Psoas muscle (tissue), 8 donors: Measurements from ENCODE around the gene MAP7. TPM values are rescaled to one million over a fixed set of nuclear protein-coding genes. Genes with fewer than 3 reads are reported as not detected.

Source experiments
- ATAC-seq, 4 donors: fragments of 200-7000 bp; cut with Tn5 transposase; one replicate each; pipeline ENCODE4 v1.9.1; 2020; ENCODE audit warnings: moderate library complexity in 3 of 4, mild to moderate bottlenecking in 2 of 4
- DNase-seq, 2 donors: peaks; one replicate each; pipeline ENCODE4 v3.0.0-alpha.2; 2020
- H3K27ac ChIP-seq: fragments of 200-600 bp; one replicate; pipeline ENCODE4 v1.8.0; 2022
- H3K27me3 ChIP-seq, 3 donors: fragments of 200-600 bp in 1 of 3; one replicate each; pipeline versions ENCODE4 v1.6.1 to v1.8.0; 2013 to 2022; ENCODE audit warnings: low read length in 2 of 3, mild to moderate bottlenecking in 2 of 3, moderate library complexity in 1 of 3; ENCODE audit not compliant: insufficient read depth in 3 of 3
- H3K36me3 ChIP-seq, 2 donors: fragments of 200-600 bp in 1 of 2; one replicate each; pipeline versions ENCODE4 v1.6.1 to v1.8.0; 2013 to 2022; ENCODE audit warnings: low read depth in 1 of 2, mild to moderate bottlenecking in 1 of 2, moderate library complexity in 1 of 2; ENCODE audit not compliant: insufficient read depth in 1 of 2
- H3K4me1 ChIP-seq: fragments of 200-600 bp; one replicate; pipeline ENCODE4 v1.8.0; 2022
- H3K4me3 ChIP-seq: fragments of 200-600 bp; one replicate; pipeline ENCODE4 v1.8.0; 2022; ENCODE audit warnings: mild to moderate bottlenecking
- H3K9me3 ChIP-seq: fragments of 200-600 bp; one replicate; pipeline ENCODE4 v1.8.0; 2022
- WGBS, 3 donors: extraction: QIAGEN DNeasy Blood & Tissue Kit; methylation state at CpG; one replicate each; pipeline versions ENCODE4 v1.1.6 to v1.1.7; 2013; 5-methylcytosine and 5-hydroxymethylcytosine counted together
- intact Hi-C, 2 donors: fragments of 100-400 bp; cut with DNase I; formaldehyde crosslinking; loops; one replicate each; pipeline versions ENCODE4 v1.11.0 to v1.14.2; 2022
- polyA plus RNA-seq, 3 donors: library from polyadenylated mRNA; stranded (reverse); fragments of 200-250 nt; gene quantifications; one replicate each; pipeline ENCODE4 v1.2.3, GENCODE V29; 2013
- total RNA-seq, 4 donors: library from RNA; stranded (reverse); fragmentation: NEBNext Ultra II Directional in 2 of 4; extraction: Animal tissue kit (Norgen Biotek cat#: 25700) in 2 of 4; gene quantifications; one replicate each; pipeline versions ENCODE4 v1.2.1 to v1.2.4, GENCODE V29; 2021 to 2023
- TF ChIP-seq, protein P1 (sequence below): fragments of 200-600 bp; IDR thresholded peaks from one replicate; pipeline ENCODE4 v1.8.0; 2022; ENCODE audit warnings: antibody characterized with exemption
- donor health status: healthy with polysubstance abuse.
- donor health status: DM: no; HTN: no; CAD: no; lungs with moderate emphysema.
- donor health status: Bipolar disorder and iron deficiency.
- donor health status: healthy.
- donor health status: DM: yes; HTN: yes; CAD: no.
- donor health status: DM: no; HTN: no; CAD: no.
- donor health status: DM: no; HTN: no; CAD: no.
- donor health status: DM: yes; HTN: yes; CAD: no.

Gene MAP7
- total and polyA plus RNA-seq, 7 donors = 0.10 to 0.94 (median 0.32) TPM

DNA sequence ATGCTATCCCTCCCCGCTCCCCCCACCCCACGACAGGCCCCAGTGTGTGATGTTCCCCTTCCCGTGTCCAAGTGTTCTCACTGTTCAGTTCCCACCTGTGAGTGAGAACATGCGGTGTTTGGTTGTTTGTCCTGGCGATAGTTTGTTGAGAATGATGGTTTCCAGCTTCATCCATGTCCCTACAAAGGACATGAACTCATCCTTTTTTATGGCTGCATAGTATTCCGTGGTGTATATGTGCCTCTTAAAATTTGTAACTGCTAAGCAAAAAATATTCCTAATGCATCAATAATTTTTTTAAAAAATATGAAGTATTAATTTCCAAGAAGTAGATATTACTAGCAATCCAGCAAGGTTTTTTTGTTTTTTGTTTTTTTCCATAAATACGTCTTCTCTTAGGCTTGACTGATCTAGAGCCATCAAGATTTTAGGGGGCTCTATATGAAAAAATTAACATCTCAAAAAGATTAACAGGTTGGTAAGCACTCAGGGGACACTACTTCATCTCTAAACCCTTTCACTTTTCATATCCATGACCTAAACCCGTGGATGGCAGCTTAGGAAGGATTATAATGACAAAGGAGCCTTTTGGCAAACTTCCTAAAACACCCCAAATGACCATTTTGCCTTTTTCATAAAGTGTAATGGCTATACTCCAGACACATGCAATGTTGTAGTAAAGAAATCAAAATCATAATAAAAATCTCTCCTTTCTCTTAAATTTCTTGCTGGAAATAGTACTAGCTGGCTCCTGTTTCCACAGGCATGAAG is 14.2 kb downstream of the MAP7 start:
- TF ChIP-seq, protein P1, sequence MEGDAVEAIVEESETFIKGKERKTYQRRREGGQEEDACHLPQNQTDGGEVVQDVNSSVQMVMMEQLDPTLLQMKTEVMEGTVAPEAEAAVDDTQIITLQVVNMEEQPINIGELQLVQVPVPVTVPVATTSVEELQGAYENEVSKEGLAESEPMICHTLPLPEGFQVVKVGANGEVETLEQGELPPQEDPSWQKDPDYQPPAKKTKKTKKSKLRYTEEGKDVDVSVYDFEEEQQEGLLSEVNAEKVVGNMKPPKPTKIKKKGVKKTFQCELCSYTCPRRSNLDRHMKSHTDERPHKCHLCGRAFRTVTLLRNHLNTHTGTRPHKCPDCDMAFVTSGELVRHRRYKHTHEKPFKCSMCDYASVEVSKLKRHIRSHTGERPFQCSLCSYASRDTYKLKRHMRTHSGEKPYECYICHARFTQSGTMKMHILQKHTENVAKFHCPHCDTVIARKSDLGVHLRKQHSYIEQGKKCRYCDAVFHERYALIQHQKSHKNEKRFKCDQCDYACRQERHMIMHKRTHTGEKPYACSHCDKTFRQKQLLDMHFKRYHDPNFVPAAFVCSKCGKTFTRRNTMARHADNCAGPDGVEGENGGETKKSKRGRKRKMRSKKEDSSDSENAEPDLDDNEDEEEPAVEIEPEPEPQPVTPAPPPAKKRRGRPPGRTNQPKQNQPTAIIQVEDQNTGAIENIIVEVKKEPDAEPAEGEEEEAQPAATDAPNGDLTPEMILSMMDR = no peak
- Histone ChIP-seq H3K27ac (no peak overlapping the region), H3K4me1 (no peaks in the 10 kb centered on the region), H3K27me3 (no peaks in the 10 kb centered on the region), H3K36me3 (no peaks in the 10 kb centered on the region), H3K4me3 (no peak overlapping the region), H3K9me3 (no peaks in the 10 kb centered on the region)
- ATAC-seq (no peak), DNase-seq (no peak)
- intact Hi-C loops = no loop called here
- WGBS, 3 donors = 83 to 87% (median 86%) methylated on average over 8 of the region's 8 CpGs

DNA sequence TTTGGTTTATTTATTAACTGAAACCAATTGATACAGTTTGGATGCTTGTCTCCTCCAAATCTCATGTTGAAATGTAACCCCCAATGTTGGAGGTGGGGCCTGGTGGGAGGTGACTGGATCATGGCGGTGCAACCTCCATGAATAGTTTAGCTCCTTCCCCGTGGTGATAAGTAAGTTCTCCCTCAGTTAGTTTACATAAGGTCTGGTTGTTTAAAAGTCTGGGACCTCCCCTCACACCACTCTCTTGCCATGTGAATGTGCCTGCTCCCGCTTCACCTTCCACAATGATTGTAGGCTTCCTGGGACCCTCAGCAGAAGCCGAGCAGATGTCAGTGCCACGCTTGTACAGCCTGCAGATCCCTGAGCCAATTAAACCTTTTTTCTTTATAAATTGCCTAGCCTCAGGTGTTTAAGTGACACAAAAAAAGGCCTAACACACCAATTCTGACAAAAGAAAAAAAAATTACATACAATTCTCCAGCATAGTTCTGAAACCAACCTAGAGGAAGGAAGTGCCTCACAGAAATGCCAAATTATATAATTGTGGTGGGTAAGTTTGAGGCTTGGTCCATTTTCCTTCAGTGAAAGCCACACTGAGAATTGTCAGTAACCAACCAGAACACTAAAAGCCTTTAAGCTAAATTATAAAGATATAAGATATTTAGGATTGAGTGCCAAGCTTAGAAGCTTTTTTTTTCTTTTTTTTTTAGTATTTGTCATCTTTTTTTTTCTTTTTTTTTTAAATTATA is 15.0 kb downstream of the MAP7 start:
- DNase-seq (no peak), ATAC-seq (no peak)
- H3K9me3 ChIP-seq = no peaks in the 10 kb centered on the region
- TF ChIP-seq, protein P1 = no peak
- H3K27ac ChIP-seq = no peak overlapping the region
- no peaks in the 10 kb centered on the region for H3K36me3 ChIP-seq
- H3K4me3 ChIP-seq = no peak overlapping the region
- peaks cover 0 to 2% (median 0%) of the 10 kb centered on the region in 3 donors for H3K27me3 ChIP-seq
- H3K4me1 ChIP-seq = no peaks in the 10 kb centered on the region
- WGBS, 3 donors = 49 to 60% (median 55%) methylated on average over 5 of the region's 5 CpGs
- intact Hi-C loops = no loop called here

GRCh38 chr6:136534268-136534667 is 16.0 kb downstream of the MAP7 start:
- WGBS, 3 donors = 77 to 88% (median 82%) methylated on average over 3 of the region's 3 CpGs

DNA sequence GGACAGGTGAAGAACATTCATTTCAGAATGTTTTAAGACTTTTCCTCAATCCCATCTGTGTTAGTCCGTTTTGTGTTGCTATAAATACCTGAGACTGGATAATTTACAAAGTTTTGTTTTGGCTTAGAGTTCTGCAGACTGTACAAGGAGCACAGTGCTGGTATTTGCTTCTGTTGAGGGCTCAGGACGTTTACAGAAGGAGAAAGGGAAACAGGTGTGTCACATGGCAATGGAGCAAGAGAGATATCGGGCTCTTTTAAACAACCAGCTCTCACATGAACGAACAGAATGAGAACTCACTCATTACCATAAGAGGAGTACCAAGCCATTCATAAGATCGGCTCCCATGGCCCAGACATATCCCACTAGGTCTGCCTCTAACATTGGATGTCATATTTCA is 16.7 kb downstream of the MAP7 start:
- Histone ChIP-seq H3K9me3 (no peaks in the 10 kb centered on the region), H3K4me3 (no peak overlapping the region), H3K4me1 (no peaks in the 10 kb centered on the region), H3K36me3 (no peaks in the 10 kb centered on the region), H3K27ac (no peak overlapping the region), H3K27me3 (peaks cover 0 to 2% (median 0%) of the 10 kb centered on the region in 3 donors)
- no peak for ATAC-seq
- intact Hi-C loops = no loop called here
- no peak for DNase-seq
- 62 to 65% (median 63%) methylated on average over 5 of the region's 5 CpGs for WGBS, 3 donors
- TF ChIP-seq, protein P1 = no peak

More at GRCh38 chr6:136534268-136534667, 16.0 kb downstream of the MAP7 start:
- Histone ChIP-seq H3K4me3 (no peak overlapping the region), H3K9me3 (no peaks in the 10 kb centered on the region), H3K4me1 (no peaks in the 10 kb centered on the region), H3K27ac (no peak overlapping the region), H3K27me3 (peaks cover 0 to 2% (median 0%) of the 10 kb centered on the region in 3 donors), H3K36me3 (no peaks in the 10 kb centered on the region)
- intact Hi-C loops = no loop called here
- TF ChIP-seq, protein P1 = no peak
- ATAC-seq (no peak), DNase-seq (no peak)
